ENCODE results near the gene GRIN2B.

The GRIN2B gene

DNA sequence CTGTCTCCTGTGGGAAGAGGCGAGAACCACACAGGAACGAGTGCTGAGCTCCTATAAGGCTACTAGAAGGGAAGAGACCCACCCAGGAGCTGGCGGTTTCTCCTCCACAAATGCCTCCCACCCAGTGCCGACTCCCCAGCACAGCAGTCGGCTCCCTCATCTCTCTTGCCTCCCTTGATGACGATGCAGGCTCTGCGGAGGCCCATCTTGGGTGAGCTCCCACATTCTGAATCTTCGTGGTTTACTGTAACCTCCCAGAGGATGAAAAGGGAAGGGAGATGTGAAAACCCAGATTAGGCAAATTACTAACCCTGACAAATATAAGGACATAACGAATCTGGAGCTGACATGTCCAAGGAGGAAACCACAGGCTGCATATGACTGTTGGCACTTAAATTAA, 23.8 kb downstream of the GRIN2B start:
- Histone ChIP-seq H3K9me3 (ENCODE audit: control insufficient read depth in 2 of 2, low read length in 2 of 2) (no peaks in the 10 kb centered on the region), H3K27me3 (ENCODE audit: control insufficient read depth in 1 of 2, insufficient read depth in 2 of 2, low read length in 2 of 2) (no peaks in the 10 kb centered on the region), H3K27ac (ENCODE audit: low read length) (no peak overlapping the region), H3K9ac (ENCODE audit: low read length in 2 of 2) (no peak overlapping the region), H3K4me1 (ENCODE audit: control insufficient read depth, insufficient read depth, low read length) (no peaks in the 10 kb centered on the region), H3K4me3 (ENCODE audit: low read length in 2 of 2) (no peak overlapping the region), H3K36me3 (ENCODE audit: control insufficient read depth in 2 of 2, insufficient read depth in 2 of 2, low read length in 2 of 2) (no peaks in the 10 kb centered on the region)

DNA sequence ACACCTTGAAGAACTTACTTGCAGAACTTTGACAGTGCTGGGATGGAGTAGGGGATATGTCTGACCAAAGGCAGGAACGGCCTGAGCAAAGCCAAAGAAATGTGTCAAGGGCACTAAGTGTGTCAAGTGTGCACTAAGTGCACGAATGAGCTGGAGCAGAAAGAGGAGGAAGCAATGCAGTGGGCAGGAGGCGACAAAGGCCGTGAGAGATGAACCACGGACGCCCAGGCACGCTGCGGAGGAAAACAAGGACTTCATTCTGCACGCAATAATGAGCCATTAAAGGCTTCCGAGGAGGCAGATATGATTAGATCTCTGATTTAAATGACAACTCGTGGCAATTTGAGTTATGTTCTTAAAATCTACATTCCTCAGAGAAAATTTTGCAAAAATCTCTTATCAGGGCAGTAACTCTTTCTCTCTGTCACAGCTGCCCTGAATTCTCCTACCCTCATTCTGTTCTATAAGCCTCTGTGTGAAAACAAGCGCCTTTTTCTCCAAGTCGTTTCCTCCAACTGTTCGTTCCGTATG, 25.3 kb downstream of the GRIN2B start:
- Histone ChIP-seq H3K4me1 (ENCODE audit: control insufficient read depth, insufficient read depth, low read length) (no peaks in the 10 kb centered on the region), H3K9me3 (ENCODE audit: control insufficient read depth in 2 of 2, low read length in 2 of 2) (no peaks in the 10 kb centered on the region), H3K27ac (ENCODE audit: low read length) (no peak overlapping the region), H3K9ac (ENCODE audit: low read length in 2 of 2) (no peak overlapping the region), H3K36me3 (ENCODE audit: control insufficient read depth in 2 of 2, insufficient read depth in 2 of 2, low read length in 2 of 2) (no peaks in the 10 kb centered on the region), H3K27me3 (ENCODE audit: control insufficient read depth in 1 of 2, insufficient read depth in 2 of 2, low read length in 2 of 2) (no peaks in the 10 kb centered on the region), H3K4me3 (ENCODE audit: low read length in 2 of 2) (no peak overlapping the region)

DNA sequence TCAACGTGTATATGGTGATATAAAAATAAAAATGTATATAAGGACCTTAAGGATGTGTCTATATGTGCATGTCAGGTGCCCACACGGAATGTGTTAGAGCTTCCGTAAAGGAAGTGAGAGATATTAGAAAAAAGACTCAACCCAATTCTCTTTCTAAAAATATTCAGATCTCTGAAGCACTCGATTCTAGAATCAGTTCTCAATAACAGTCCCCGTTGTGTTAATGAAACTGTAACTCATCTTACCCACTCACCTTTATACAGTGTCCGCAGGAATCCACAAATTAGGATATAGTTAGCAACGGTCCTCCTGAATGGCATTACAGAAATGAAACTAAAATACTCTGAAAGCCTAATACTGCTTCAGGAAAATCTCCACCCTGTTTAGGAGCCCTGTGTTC, 29.3 kb downstream of the GRIN2B start:
- H3K4me1 ChIP-seq (ENCODE audit: control insufficient read depth, insufficient read depth, low read length) = no peaks in the 10 kb centered on the region
- no peaks in the 10 kb centered on the region for H3K27me3 ChIP-seq (ENCODE audit: control insufficient read depth in 1 of 2, insufficient read depth in 2 of 2, low read length in 2 of 2)
- H3K27ac ChIP-seq (ENCODE audit: low read length) = no peak overlapping the region
- H3K4me3 ChIP-seq (ENCODE audit: low read length in 2 of 2) = no peak overlapping the region
- no peaks in the 10 kb centered on the region for H3K9me3 ChIP-seq (ENCODE audit: control insufficient read depth in 2 of 2, low read length in 2 of 2)
- H3K9ac ChIP-seq (ENCODE audit: low read length in 2 of 2) = no peak overlapping the region
- no peaks in the 10 kb centered on the region for H3K36me3 ChIP-seq (ENCODE audit: control insufficient read depth in 2 of 2, insufficient read depth in 2 of 2, low read length in 2 of 2)

DNA sequence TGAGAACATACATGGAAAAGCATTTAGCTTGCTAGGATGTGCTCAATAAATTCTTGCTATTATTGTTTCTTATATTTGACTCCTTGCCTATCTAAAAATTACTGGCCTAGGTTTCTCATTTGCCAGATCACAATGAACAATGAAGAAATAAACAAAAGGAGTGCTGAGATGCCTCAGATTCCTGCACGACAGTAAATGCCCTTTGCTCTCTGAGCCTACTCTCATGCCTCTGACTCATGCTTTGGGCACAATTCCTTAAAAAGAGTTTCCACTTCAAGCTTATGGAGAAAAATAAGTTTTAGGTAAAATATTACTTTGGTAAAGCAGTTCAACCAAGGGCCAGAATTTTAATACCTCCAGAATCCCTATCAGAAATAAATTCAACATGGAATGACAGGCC, 30.9 kb downstream of the GRIN2B start:
- no peak overlapping the region for H3K4me3 ChIP-seq (ENCODE audit: low read length in 2 of 2)
- H3K9ac ChIP-seq (ENCODE audit: low read length in 2 of 2) = no peak overlapping the region
- no peaks in the 10 kb centered on the region for H3K27me3 ChIP-seq (ENCODE audit: control insufficient read depth in 1 of 2, insufficient read depth in 2 of 2, low read length in 2 of 2)
- no peaks in the 10 kb centered on the region for H3K36me3 ChIP-seq (ENCODE audit: control insufficient read depth in 2 of 2, insufficient read depth in 2 of 2, low read length in 2 of 2)
- no peaks in the 10 kb centered on the region for H3K4me1 ChIP-seq (ENCODE audit: control insufficient read depth, insufficient read depth, low read length)
- no peaks in the 10 kb centered on the region for H3K9me3 ChIP-seq (ENCODE audit: control insufficient read depth in 2 of 2, low read length in 2 of 2)
- no peak overlapping the region for H3K27ac ChIP-seq (ENCODE audit: low read length)

DNA sequence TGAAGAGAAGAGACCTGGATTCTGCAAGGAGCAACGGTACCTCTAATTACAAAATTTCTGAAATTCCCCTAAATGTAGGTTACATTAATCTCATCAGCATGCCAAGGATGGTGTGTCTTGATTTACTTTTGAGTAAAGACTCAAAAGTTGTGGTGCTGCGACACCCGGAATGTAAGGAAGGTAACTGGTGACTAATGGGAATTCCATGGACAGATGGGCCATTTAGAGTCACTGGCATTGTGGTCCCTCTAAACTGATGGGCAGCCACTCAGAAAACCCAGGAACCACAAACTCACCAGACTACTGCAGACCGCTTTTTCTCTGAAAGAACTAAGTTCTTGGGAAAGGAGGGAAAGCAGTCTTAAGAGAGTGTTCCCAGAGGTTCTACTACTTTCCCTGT, 32.8 kb downstream of the GRIN2B start:
- Histone ChIP-seq H3K9ac (ENCODE audit: low read length in 2 of 2) (no peak overlapping the region), H3K9me3 (ENCODE audit: control insufficient read depth in 2 of 2, low read length in 2 of 2) (no peaks in the 10 kb centered on the region), H3K4me1 (ENCODE audit: control insufficient read depth, insufficient read depth, low read length) (no peaks in the 10 kb centered on the region), H3K27me3 (ENCODE audit: control insufficient read depth in 1 of 2, insufficient read depth in 2 of 2, low read length in 2 of 2) (no peaks in the 10 kb centered on the region), H3K27ac (ENCODE audit: low read length) (no peak overlapping the region), H3K36me3 (ENCODE audit: control insufficient read depth in 2 of 2, insufficient read depth in 2 of 2, low read length in 2 of 2) (no peaks in the 10 kb centered on the region), H3K4me3 (ENCODE audit: low read length in 2 of 2) (no peak overlapping the region)

DNA sequence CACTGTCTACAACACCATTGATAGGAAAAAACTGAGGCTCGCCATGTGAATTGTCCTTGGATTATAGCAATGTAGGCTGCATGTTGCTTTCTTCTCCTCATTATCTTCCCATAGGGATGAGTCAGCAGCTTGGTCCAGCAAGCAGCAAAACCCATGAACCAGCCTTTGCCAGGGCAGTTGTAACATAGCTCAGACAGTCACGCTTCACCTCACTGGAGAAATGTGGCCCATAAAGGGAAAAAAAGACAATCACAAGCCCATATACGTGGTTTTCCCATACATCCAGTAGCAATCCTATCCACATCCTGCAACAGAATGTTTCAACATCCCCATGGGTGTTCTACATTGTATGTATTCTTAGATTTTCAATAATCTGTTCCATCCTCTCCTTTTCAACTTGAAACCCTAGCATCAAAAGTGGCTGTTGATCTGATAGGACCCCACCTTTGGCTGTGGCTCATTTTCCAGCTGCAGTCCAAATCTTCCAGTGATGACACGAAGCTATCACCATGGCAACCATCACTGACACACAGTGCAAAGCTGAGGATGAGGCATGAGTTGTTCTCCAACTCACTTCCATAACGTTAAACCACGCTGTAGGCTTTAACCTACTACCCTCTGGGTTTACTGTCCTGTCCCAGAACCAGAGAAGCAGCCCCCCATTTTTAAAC, 34.0 kb downstream of the GRIN2B start:
- H3K36me3 ChIP-seq (ENCODE audit: control insufficient read depth in 2 of 2, insufficient read depth in 2 of 2, low read length in 2 of 2) = no peaks in the 10 kb centered on the region
- no peaks in the 10 kb centered on the region for H3K9me3 ChIP-seq (ENCODE audit: control insufficient read depth in 2 of 2, low read length in 2 of 2)
- H3K27me3 ChIP-seq (ENCODE audit: control insufficient read depth in 1 of 2, insufficient read depth in 2 of 2, low read length in 2 of 2) = no peaks in the 10 kb centered on the region
- no peak overlapping the region for H3K9ac ChIP-seq (ENCODE audit: low read length in 2 of 2)
- no peak overlapping the region for H3K4me3 ChIP-seq (ENCODE audit: low read length in 2 of 2)
- H3K4me1 ChIP-seq (ENCODE audit: control insufficient read depth, insufficient read depth, low read length) = no peaks in the 10 kb centered on the region
- H3K27ac ChIP-seq (ENCODE audit: low read length) = no peak overlapping the region

DNA sequence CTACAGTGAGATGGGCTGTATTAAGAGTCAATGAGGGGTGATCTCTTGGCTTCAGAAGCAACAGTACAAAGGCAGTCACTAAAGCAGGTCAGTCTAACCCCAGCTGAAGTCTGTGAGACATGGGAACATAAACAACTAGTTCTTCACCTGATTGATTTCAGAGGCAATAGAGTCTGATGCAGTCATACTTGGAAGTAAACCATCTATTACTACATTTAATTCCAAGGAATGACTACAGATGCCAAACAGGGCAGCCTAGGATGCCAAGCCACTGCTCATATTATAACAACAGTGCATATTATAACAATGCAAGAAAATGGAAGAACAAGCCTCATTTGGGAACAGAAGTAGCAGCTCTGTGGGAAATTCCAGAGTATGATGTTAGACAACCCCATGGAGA, 35.8 kb downstream of the GRIN2B start:
- Histone ChIP-seq H3K27me3 (ENCODE audit: control insufficient read depth in 1 of 2, insufficient read depth in 2 of 2, low read length in 2 of 2) (no peaks in the 10 kb centered on the region), H3K36me3 (ENCODE audit: control insufficient read depth in 2 of 2, insufficient read depth in 2 of 2, low read length in 2 of 2) (no peaks in the 10 kb centered on the region), H3K9ac (ENCODE audit: low read length in 2 of 2) (no peak overlapping the region), H3K27ac (ENCODE audit: low read length) (no peak overlapping the region), H3K9me3 (ENCODE audit: control insufficient read depth in 2 of 2, low read length in 2 of 2) (no peaks in the 10 kb centered on the region), H3K4me1 (ENCODE audit: control insufficient read depth, insufficient read depth, low read length) (no peaks in the 10 kb centered on the region), H3K4me3 (ENCODE audit: low read length in 2 of 2) (no peak overlapping the region)

DNA sequence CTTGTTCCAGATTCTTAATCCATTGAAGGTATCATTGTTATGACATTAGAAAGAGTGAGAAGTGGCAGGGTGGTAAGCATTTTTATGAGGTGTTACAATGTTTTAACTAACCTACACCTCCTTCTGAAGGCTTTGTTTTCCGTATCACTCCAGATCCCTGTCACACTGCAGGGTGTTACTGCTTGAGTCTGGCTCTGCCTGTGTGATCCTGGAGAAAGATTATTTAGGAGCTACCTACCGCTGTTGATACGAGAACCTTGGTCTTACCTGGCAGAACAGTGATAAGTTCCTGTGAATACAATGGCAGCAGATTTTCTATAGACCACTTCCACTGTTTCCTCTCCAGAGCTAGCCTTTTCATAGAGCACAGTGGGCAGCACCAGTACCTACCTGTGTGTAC, 36.2 kb downstream of the GRIN2B start:
- Histone ChIP-seq H3K4me3 (ENCODE audit: low read length in 2 of 2) (no peak overlapping the region), H3K9ac (ENCODE audit: low read length in 2 of 2) (no peak overlapping the region), H3K27ac (ENCODE audit: low read length) (no peak overlapping the region), H3K27me3 (ENCODE audit: control insufficient read depth in 1 of 2, insufficient read depth in 2 of 2, low read length in 2 of 2) (no peaks in the 10 kb centered on the region), H3K36me3 (ENCODE audit: control insufficient read depth in 2 of 2, insufficient read depth in 2 of 2, low read length in 2 of 2) (no peaks in the 10 kb centered on the region), H3K9me3 (ENCODE audit: control insufficient read depth in 2 of 2, low read length in 2 of 2) (peaks cover 0 to 2% of the 10 kb centered on the region in 2 donors), H3K4me1 (ENCODE audit: control insufficient read depth, insufficient read depth, low read length) (no peaks in the 10 kb centered on the region)

DNA sequence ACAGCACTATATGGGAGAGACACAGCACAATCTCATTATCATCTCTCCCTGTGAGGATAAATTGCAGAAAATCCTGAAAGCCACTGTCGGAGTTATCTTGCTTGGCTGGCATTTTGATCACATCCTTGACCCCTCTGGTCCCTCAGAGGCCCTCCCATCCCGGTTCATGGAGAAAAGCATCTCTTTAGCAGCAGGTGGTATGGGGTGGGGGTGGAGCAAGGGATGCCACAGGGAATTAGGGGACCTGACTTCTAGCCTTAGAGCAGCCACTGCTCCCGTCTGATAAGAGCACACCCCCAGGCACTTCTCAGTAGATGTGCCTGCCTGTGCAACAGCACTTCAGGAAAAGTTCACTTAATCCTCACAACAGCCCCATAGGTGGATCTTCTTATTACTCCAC, 38.6 kb downstream of the GRIN2B start:
- H3K27ac ChIP-seq (ENCODE audit: low read length) = no peak overlapping the region
- H3K36me3 ChIP-seq (ENCODE audit: control insufficient read depth in 2 of 2, insufficient read depth in 2 of 2, low read length in 2 of 2) = no peaks in the 10 kb centered on the region
- H3K27me3 ChIP-seq (ENCODE audit: control insufficient read depth in 1 of 2, insufficient read depth in 2 of 2, low read length in 2 of 2) = no peaks in the 10 kb centered on the region
- H3K4me1 ChIP-seq (ENCODE audit: control insufficient read depth, insufficient read depth, low read length) = no peaks in the 10 kb centered on the region
- H3K9me3 ChIP-seq (ENCODE audit: control insufficient read depth in 2 of 2, low read length in 2 of 2) = peaks cover 0 to 3% of the 10 kb centered on the region in 2 donors
- no peak overlapping the region for H3K4me3 ChIP-seq (ENCODE audit: low read length in 2 of 2)
- H3K9ac ChIP-seq (ENCODE audit: low read length in 2 of 2) = no peak overlapping the region

DNA sequence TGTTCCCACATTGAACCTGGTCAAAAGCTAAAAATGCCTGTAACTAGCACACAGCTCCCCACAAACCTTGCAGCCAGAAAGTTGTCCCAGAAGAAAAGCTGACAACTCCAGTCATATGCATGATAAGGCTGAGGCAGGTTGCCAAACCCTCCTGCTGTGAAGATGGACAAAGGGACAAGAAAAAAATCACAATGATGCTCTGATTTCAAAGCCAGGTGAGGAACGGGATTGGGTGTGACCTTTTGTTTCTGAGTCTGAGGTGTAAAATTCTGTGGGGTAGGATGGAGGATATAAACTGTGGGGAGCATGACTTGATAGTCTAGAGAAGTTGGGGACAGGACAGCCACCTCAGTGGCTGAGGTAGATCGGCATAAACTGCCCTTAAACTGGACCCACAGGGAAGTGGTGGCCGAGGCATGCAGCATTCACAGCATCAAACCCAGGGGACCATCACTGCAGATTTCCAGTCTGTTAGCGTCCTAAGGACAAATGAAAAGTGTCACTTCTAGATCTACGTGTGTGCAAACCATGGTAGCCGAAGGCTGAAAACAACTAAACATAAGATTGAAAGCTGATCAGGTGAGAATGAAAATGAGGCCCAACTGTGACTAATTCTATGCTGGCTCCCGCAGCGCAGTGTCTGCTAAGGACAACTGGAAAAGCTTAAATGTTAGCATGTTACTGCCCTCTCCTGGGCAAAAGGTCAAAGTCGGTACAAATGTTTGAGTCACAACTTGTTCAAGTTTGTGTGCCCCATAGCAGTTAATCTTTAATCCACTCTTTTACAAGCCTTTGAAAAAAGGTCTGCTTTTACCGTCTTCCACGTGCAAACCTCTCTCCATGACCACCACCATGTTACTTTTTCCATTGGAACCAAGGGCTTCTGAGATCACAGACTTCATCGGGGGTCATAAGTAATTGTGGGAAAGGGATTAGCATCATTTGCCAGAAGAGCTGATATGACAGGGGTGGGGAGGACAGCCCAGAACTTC, 39.8 kb downstream of the GRIN2B start:
- H3K27me3 ChIP-seq (ENCODE audit: control insufficient read depth in 1 of 2, insufficient read depth in 2 of 2, low read length in 2 of 2) = no peaks in the 10 kb centered on the region
- H3K4me3 ChIP-seq (ENCODE audit: low read length in 2 of 2) = no peak overlapping the region
- no peaks in the 10 kb centered on the region for H3K36me3 ChIP-seq (ENCODE audit: control insufficient read depth in 2 of 2, insufficient read depth in 2 of 2, low read length in 2 of 2)

More for the DNA sequence above, 39.8 kb downstream of the GRIN2B start:
- peaks cover 0 to 3% of the 10 kb centered on the region in 2 donors for H3K9me3 ChIP-seq (ENCODE audit: control insufficient read depth in 2 of 2, low read length in 2 of 2)
- no peaks in the 10 kb centered on the region for H3K4me1 ChIP-seq (ENCODE audit: control insufficient read depth, insufficient read depth, low read length)
- H3K27ac ChIP-seq (ENCODE audit: low read length) = no peak overlapping the region
- no peak overlapping the region for H3K9ac ChIP-seq (ENCODE audit: low read length in 2 of 2)

Data from stomach smooth muscle (tissue), 2 donors.